GM19023 (cell line): ENCODE data around the gene PAPSS2.

Experiments
- ATAC-seq: cut with Tn5 transposase; IDR thresholded peaks from one replicate; pipeline ENCODE4 v1.9.1; 2021; ENCODE audit warnings: mild to moderate bottlenecking, moderate library complexity; ENCODE audit not compliant: unreplicated experiment

The PAPSS2 gene

DNA sequence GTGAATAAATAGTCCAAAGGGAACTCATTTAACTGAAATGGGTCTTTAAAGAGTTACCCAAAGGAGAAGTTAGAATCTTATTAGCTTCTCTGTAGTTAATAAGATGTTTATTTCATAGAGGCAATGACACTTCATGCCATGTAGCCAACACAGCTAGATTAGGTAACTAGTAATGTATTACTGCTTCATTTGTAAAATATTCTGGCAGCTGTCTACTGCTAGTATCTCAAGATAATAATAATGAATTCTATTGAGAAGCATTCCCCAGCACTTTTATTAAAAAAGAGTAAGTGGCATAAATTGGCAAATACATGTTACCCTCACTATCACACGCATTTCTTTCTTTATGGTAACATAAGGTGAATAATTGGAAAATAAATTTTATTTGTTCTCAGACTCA is 10.1 kb downstream of the PAPSS2 start:
- ATAC-seq: no peak

DNA sequence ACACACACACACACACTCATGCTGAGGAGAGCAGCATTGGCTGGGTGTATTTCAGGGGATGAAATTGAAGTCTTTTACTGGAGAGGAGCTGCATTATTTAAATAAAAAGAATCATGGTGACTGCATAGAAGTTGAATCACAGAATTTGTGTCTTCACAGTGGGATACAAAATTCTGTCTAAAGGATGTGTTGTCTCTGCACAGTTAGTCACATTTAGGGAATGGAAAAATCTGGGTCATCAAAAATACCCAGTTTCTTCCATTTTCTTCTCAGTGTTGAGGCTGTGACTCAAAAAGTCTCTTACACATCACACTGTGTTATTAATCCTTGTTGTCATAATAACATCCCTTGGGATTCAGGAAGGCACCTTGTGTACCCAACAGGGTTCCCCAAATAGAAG is 10.9 kb downstream of the PAPSS2 start:
- ATAC-seq: no peak

DNA sequence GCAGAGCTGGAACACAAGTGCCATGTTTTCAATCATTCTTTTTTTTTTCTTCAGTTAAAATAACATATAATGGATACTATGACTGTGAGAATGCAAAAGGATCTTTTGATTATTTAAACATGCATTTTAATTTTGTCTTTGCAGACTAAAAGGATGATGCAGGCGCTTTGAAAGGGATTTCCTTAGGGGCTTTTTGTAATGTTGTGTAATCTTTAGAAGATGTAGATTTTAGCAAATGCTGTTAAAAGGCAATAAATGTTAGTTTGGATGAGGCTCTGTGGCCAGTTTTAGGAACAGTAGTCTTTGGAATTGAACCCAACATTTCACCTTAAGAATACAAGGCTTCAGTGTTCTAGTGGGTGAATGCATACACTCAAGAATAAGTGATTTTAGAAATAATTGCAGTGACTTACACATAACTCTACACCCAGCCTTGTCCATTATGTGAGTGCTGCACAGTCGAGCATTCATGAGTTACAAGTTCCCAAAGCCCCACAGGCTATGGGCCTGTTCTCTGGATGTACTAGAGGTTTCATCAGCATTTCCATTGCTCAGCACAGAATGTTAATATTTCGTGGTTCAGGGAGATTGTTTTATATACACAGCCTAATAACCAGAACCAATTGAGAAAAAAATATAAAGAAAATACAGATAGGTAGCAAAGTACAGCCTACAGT is 11.6 kb downstream of the PAPSS2 start:
- no peak for ATAC-seq

DNA sequence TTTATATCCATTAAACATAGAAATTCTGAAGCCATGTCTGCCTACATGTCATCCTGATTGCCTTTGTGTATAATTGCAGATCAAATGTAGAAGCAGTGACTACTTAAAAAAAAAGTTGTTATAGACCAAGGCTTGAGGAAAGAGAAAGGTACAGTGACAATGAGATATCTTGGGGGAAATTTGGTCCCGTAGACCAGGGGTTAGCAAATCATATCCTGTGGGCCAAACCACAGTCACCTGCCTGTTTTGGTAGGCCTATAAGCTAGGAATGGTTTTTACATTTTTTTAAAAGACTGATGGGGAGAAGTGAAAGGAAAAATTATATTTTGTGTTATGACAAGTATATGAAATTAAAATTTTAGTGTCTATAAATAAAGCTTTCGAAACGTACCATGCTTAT is 12.9 kb downstream of the PAPSS2 start:
- ATAC-seq: no peak

DNA sequence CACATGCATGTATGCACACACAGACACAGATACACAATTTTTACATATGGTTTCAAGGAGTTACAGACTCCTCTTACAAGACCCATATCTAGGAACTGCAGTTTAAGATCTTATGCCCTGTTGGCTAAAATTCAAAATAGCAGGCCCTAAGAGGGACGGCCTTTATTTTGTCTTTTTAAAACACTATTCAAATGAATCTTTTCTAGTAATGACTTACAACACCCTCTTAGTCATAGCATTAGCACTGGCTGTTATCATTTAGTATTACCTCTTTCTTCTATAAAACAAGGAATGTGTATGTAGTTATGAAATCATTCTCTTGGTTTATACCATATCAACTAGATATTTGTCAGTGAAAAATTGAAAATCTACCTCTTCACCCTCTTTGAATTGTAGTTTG is 15.3 kb downstream of the PAPSS2 start:
- ATAC-seq: no peak

DNA sequence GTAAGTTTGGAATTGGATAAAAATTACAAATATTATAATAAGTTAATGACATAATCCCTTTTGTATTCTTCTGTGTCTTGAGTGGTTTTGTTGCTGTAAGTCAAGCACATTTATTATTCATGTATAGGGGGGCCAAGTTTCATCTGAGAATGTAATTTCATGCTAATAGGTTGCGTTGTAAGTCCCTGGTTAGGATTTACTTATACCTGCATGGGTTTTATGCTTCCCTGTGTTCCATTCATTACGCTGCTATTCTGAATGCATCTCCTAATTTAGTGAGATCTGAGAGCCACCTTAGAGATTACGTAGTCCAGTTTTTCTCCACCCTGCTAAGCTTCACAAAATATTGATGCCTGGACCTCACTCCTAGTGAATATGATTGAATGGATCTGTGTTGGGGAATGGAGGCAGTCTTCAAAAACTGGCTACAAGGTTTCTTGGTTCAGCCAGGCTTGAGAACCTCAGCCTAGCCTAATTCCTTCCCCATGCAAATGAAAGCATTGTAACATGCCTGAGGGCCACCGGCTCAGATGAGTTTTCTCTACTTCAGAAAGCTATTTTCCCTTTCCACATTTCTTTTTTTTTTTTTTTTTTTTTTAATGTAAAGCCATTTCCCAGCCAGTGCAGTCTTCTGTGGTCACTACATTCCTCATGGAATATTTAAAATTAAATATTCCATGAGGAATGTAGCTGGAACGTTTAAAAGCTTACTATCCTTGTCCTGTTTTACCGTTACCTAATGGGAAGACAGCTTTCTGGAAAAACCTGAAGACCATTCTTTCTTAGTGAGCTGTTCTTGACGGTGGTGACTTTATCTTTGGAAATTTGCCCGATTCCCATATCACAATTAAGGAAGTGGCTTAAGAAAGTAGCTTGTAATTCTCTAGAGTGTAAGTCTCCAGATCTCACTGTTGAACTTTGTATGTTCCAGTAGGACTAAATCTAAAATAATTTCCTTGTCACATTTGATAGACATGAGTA is 16.0 kb downstream of the PAPSS2 start:
- ATAC-seq: no peak

DNA sequence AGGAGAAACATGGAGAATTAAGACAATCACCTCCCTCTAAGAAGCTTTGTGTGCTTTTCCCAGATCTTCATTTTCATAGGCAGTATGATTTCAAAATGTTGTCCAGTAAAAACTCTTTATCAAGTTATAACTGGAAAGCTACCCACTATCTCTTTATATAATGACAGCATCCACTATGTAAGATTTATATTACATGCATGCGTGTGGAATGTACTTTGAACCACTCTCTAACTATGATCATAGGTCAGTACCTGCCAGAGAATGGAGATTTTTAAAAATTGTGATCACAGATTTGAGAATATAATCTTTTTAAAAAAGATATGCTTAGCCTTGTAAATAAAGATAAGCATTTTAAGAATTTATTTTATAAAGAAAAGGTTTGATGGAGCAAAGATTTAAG is 17.9 kb downstream of the PAPSS2 start:
- no peak for ATAC-seq

DNA sequence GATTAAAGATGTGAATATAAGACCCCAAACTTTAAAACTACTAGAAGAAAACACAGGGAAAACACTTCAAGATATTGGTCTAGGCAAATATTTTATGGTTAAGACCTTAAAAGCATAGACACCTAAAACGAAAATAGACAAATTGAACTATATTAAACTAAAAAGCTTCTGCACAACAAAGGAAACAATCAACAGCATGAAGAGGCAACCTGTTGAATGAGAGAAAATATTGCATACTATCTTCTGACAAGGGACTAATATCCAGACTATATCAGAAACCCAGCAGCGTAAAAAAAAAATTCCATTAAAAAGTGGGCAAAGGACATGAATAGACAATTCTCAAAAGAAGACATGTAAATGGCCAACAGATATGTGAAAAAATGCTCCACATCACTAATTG is 18.6 kb downstream of the PAPSS2 start:
- ATAC-seq: no peak

DNA sequence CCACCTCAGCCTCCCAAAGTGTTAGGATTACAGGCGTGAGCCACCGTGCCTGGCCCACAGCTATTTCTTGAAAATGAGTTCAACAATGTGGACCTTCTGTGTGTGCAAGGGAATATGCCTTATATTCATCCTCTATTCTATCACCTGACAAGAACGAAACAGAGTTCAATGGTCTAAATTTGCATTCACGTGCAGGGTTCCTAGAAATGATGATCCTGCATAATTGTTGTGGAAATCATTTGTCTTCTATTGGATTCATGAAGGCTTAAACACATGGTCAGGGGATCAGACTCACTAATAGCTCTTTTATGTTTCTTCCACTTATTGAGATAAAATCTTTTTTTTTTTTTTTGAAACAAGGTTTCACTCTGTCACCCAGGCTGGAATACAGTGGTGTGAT is 23.7 kb downstream of the PAPSS2 start:
- ATAC-seq: no peak

DNA sequence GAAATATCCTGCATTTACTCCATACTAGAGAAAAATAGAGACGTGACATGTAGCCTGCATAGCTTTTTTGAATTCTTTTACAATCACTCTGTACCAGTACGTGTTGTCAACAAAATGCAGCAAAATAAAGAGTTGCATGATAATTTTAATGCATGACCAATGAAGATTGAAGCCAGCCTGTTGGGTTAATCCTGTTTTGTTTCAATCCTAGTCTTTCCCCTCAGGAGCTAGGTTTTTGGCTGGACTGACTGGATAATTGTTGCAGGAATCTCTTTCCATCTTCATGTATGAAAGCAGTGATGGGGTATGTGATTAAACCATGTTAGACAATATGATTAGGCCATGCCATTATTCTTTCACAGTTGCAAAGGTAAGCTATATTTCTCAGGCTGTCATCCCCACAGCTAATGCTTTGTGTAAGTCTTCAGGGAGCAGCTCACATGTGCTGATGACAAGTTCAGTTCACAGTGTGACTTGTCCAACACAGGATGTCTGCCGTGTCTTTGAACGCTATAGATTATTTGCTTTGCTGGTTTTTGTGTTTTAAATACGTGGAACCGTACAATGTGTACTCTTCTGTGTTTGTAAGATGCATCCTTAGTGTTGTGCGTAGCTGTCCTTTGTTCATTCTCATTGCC is 24.4 kb downstream of the PAPSS2 start:
- ATAC-seq: no peak

DNA sequence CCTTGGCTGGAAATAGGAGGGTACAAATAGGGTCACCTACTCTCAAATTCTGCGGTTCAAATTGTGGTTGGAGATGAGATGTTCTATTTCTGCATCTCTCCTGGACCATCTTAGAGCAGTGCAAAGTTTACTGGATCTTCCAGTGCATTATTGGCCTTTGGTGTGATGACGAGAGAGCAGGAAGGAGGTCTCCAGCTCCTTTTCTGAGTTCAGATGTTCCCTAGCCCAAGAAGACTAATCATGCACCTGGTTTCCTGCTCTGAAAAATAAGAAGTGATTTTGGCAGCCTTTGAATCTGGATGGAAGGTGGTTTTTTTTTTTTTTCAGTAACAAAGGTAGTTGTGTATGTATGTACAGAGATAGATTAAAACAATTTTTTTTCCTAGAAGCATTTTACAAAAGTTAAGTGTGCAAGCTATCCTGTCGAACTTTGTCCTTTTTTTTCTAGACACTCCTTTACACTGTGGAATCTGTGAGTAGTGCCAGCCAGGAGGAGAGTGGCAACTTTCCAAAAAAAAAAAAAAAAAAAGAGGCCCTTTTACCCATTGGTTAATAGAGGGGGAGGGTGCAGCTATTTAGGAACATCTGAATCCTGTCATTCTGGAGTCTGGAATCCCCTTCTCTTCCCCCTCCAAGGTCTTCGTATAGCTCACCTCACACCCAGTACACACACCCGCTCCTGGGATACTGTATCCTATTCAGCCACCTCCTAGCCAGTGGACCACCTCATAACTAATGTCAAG is 26.3 kb downstream of the PAPSS2 start:
- ATAC-seq: no peak

DNA sequence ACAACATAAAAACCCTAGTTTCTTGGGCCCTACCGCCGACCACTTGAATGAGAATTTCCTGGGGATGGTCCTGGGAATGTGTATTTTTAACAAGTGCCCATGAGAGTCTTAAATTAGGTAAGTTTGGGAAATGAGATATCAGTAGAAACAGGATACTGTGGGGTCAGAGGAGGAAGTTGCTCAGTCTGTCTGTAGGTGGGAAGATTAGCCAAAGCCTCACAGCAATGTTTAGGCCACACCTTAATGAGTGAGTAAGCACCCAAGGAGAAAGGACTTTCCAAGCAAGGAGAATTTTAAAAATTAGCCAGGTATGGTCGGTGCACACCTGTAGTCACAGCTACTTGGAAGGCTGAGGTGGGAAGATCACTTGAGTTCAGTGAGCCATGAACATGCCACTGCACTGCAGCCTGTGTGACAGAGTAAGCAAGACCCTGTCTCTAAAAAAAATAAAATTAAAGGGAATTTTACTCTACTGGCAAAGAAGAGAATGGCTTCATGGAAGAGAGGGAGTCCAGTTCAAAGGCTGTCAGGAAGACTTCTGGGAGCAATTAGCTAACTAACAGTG is 31.9 kb downstream of the PAPSS2 start:
- no peak for ATAC-seq

DNA sequence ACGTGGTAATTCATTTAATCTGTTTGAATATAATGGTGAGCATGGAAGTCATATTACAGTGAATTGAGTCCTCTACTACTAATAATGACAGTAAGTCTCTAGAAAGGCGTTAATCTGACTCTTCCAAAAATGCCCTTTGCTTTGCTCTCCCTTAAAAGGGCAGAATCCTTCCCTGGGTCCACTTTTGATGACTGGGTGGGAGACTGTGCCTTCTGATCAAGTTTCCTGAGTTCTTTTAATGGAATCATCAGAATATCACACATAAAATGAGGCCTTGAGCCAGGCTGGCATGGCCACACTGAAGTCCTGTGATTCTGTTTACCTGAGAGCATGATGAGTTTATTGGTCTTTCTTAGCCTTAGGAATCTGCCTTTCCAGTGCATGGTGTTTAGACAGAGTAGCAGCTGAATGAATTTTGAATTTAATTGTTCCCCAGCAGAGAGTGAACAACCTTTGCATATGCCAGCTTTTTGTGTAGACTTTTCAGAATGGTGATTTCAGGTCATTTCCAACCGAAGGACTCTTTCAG is 33.3 kb downstream of the PAPSS2 start:
- ATAC-seq: no peak

DNA sequence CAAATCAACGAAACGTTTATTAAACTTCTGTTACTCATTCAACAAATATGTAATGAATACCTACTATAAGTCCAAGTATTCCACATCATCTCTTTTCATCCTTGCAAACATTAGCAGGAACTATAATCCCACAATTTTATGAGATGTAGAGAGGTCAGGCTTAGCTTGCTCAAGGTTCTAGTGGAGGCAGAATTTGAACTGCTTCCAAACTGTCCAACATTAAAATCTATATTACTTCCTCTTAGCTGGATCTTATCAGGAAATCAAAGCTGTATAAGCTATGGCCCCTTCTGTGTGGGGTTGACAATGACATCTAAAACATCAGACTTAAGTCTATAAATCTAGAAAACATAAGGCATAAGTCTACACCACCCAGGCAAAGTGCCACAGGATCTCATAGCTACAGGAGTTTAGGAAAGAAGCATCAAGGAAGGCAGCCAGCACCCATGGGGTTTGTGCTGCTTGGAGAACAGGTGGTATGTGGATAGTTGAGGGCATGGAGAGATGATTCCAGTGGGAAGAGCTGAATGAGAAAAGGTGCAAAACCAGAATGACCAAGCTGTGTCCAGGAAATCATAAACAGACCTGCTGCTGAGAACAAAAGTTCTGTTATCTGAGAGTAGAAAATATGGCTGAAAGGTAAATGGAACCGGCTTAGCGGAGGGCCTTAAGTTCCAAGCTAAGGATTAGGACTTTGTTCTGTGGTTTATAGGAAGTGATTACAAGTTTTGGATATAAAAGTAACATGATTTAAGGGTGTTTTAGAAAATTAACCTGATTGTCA is 34.5 kb downstream of the PAPSS2 start:
- no peak for ATAC-seq

DNA sequence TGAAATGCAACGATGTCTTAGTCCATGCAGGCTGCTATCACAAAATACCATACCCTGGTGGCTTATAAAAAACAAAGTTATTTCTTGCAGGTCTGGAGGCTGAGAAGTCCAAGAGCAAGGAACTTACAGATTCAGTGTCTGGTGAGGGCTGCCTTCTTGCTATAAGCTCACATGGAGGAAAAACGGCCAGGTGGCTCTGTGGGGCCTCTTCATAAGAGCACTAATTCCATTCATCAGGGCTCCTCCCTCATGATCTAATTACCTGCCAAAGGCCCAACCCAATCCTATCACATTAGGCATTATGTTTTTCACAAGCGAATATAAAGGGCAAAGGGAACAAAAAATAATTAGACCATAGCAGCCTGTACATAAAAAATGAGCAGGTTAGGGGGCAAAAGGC is 35.4 kb downstream of the PAPSS2 start:
- ATAC-seq: no peak

DNA sequence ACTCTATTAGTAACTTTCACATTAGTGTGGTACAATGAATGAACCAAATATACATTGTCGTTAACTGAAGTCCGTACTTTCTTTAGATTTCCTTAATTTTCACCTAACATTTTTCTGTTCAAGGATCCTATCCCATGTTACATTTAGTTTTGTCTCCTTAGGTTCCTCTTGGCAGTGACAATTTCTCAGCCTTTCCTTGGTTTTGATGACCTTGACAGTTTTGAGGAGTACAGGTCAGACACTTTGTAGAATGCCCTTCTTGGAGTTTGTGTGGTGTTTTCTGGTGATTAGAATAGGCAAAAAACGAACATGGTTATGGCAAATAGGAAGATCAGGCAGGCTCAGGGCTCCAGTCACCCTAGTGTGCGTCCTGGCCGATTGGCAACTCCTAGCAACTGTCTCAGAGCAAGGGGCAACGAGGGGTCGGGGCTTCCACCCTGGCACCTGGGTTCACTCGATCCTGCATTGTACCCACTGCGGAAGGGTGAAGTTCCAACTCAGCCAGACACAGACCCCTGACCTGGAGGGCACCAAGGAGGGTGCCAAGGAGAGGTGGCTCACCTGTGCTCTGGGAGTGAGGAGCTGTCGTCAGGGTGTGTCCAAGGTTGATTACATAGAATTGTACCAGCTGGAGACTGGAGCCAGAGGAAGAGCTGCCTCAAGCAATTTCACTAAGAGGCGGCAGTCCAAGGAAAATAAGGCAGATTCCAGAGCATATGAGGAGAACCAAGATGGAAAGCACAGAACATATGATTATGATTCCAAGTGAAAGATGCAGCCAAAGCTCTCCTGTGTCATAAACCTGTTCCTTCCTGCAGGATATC is 37.5 kb downstream of the PAPSS2 start:
- no peak for ATAC-seq

DNA sequence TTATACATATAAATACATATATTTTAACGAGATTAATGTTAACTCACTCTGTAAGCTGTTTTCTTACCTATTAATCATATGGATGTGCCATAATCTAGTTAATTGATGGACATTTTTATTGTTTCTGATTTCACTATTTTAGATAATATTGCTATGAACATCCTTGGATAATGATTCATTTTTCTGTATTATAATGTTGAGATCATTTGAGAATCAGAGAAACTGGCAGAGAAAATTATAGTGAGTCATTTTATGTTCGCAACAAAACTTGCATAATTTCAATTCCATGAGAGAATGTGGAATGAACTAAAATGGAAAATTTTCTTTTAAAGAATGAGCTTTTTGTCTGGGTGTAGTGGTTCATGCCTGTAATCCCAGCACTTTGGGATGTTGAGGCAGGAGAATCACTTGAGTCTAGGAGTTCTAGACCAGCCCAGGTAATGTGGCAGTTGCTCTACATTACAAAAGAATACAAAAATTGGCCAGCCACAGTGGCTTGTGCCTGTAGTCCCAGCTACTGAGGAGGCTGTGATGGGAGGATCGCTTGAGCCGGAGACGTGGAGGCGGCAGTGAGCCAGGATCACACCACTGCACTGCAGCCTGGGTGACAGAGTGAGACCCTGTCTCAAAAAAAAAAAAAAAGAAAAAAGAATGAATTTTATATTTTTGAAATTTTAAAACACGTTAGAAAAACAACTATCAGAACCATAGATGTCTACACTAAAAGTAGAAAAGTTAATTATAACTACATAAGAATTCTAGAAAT is 40.5 kb downstream of the PAPSS2 start:
- ATAC-seq: no peak
